ENCODE measurements around the gene BTBD19. TPM values are rescaled to one million over a fixed set of nuclear protein-coding genes. Genes with fewer than 3 reads are reported as not detected.

The BTBD19 gene
- total RNA-seq, 2 donors from 2014 or later = 5.7 to 9.9 TPM

DNA sequence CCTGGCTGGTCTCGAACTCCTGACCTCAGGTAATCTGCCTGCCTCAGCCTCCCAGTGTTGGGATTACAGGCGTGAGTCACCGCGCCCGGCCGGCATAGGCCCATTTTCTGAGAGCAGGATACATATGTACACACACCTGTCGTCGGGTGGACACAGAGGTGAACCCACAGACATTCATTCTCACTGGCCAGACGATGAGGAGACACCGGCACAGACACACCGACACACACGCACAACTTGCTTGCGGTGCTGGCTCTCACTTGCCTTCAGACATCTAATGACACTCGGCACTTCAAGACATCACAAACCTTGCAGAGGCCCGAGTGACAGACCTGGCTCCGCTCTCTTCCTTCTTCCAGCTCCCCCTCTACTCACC lies 34.2 kb downstream of the BTBD19 start:
- intact Hi-C loops (cut with DNase I) = no loop called here
- no peak for TF ChIP-seq POLR2A (IDR thresholded peaks at IDR 0.05)
- TF ChIP-seq, protein P1, sequence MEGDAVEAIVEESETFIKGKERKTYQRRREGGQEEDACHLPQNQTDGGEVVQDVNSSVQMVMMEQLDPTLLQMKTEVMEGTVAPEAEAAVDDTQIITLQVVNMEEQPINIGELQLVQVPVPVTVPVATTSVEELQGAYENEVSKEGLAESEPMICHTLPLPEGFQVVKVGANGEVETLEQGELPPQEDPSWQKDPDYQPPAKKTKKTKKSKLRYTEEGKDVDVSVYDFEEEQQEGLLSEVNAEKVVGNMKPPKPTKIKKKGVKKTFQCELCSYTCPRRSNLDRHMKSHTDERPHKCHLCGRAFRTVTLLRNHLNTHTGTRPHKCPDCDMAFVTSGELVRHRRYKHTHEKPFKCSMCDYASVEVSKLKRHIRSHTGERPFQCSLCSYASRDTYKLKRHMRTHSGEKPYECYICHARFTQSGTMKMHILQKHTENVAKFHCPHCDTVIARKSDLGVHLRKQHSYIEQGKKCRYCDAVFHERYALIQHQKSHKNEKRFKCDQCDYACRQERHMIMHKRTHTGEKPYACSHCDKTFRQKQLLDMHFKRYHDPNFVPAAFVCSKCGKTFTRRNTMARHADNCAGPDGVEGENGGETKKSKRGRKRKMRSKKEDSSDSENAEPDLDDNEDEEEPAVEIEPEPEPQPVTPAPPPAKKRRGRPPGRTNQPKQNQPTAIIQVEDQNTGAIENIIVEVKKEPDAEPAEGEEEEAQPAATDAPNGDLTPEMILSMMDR (IDR thresholded peaks at IDR 0.05) = no peak

DNA sequence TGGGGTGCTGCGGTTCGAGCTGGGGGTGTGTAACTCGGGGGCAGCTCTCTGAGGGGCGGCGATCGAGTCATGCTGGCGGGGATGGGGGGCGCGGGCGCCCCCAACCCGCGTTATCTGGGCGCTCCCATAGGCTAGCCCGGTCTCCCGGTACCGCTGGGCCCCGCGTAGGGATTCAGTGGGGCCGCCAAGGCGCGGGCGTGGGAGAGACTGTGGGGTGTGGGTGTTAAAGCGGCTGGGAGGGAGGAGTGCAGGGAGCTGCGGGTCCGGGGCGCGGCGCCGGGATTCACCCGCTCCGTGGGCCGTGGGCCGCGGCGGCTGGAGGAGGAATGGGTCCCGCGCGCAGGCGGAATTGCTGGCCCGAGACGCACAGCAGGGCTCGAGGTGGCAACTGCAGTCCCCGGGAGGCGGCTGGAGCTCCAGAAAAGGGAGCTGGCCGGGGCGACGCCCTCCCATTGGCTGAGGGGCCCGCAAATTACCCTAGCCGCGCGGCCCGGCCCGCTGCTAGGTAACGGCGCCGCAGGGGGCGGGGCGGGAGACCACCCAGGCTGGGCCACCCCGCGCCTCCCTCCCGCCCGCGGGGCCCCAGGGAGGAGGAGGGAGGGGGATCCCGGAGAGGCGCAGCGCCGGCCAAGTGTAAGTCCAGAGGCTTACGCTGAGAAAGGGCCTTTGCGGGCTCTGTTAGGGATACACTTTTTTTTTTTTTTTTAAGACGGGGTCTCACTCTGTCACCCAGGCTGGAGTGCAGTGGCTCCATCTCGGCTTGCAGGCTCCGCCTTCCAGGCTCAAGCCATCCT lies 34.7 kb downstream of the BTBD19 start, which contains the start of gene PTCH2:
TSS of gene PTCH2 (minus strand) at position 392 of the 794 bp plus-strand sequence. CDS start at position 71, 321 bp downstream.
- DNase-seq (peak; percentile 42 to 70 (median 62)), ATAC-seq (peak; percentile 80)
- intact Hi-C loops (cut with DNase I) = no loop called here
- peaks cover 13% of the 10 kb centered on the region for H3K4me1 ChIP-seq
- TF ChIP-seq, protein P1 (IDR thresholded peaks at IDR 0.05) = no peak
- TF ChIP-seq POLR2A (IDR thresholded peaks at IDR 0.05) = peak in 2 of 3 donors; percentile 16 to 17
- peak within 1 kb of the TSS; percentile 0 to 11 for H3K4me3 ChIP-seq
- no peaks in the 10 kb centered on the region for H3K27me3 ChIP-seq
- WGBS, 2 donors = 2 to 5% methylated on average over 13 to 57 of the region's 72 CpGs
- peak within 1 kb of the TSS in 1 of 4 donors; percentile 10 for H3K27ac ChIP-seq
- no peaks in the 10 kb centered on the region for H3K36me3 ChIP-seq (replicated peaks in 1 of 2; ENCODE audit: insufficient read depth in 1 of 2, low read depth in 2 of 2)
- H3K9me3 ChIP-seq = no peaks in the 10 kb centered on the region

More for the DNA sequence above, 34.2 kb downstream of the BTBD19 start:
- 61 to 68% methylated on average over 8 to 16 of the region's 16 CpGs for WGBS, 2 donors
- no peaks in the 10 kb centered on the region for H3K36me3 ChIP-seq (replicated peaks in 1 of 2; ENCODE audit: insufficient read depth in 1 of 2, low read depth in 2 of 2)
- H3K9me3 ChIP-seq = no peaks in the 10 kb centered on the region
- DNase-seq (no peak), ATAC-seq (no peak)
- peak overlapping the region; percentile 0 to 11 for H3K4me3 ChIP-seq
- peaks cover 13% of the 10 kb centered on the region for H3K4me1 ChIP-seq
- H3K27me3 ChIP-seq = no peaks in the 10 kb centered on the region
- H3K27ac ChIP-seq = no peak overlapping the region

DNA sequence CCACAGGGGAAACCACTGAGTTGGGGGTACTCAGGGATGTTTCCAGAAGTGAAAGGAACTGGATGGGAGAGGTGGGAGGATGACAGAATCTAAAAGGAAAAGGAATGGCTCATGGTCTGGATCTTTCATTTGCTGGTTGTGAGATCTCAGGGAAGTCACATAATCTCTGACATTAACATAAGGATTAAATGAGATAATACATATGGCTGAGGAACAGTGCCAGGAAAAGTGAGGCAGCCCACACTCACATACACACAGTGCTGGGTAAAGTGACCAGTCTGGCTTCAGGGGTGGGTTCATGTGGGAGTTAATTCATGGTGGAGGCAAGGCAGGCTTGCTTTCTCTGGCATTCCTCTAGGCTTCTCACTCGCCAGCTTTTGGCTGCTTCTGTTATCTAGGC lies 38.7 kb downstream of the BTBD19 start:
- 85 to 100% methylated on average over 1 of the region's 1 CpG for WGBS, 2 donors
- intact Hi-C loops (cut with DNase I) = no loop called here
- Histone ChIP-seq H3K9me3 (no peaks in the 10 kb centered on the region), H3K27ac (no peak overlapping the region), H3K36me3 (replicated peaks in 1 of 2; ENCODE audit: insufficient read depth in 1 of 2, low read depth in 2 of 2) (no peaks in the 10 kb centered on the region), H3K27me3 (no peaks in the 10 kb centered on the region), H3K4me1 (peaks cover 13% of the 10 kb centered on the region), H3K4me3 (no peak overlapping the region)
- DNase-seq (no peak), ATAC-seq (no peak)
- TF ChIP-seq, protein P1 (IDR thresholded peaks at IDR 0.05) = no peak
- TF ChIP-seq POLR2A (IDR thresholded peaks at IDR 0.05) = no peak

DNA sequence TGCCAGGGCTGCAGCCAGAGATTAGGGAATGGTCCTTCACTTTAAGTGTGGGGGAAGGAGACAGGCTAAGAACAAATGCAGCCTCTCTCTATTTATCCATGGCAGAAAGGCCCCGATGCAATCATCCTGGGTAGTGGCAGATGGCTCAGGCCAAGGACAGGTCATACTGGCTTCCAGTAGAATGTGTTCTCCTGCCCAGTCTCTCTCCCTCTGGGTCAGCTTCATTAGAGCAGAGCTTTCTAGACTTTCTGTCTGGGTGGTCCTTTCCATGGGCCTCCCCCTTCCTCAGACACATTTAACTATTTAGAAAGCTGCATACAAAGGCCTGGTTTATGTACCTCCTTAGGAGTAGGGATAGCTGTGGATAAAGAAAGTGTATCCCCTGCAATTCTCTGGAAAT lies 39.5 kb downstream of the BTBD19 start:
- TF ChIP-seq POLR2A (IDR thresholded peaks at IDR 0.05) = no peak
- TF ChIP-seq, protein P1 (IDR thresholded peaks at IDR 0.05) = no peak
- Histone ChIP-seq H3K9me3 (no peaks in the 10 kb centered on the region), H3K27me3 (no peaks in the 10 kb centered on the region), H3K4me3 (no peak overlapping the region), H3K36me3 (replicated peaks in 1 of 2; ENCODE audit: insufficient read depth in 1 of 2, low read depth in 2 of 2) (no peaks in the 10 kb centered on the region), H3K27ac (no peak overlapping the region), H3K4me1 (peaks cover 8% of the 10 kb centered on the region)
- WGBS, 2 donors = 71 to 83% methylated on average over 1 of the region's 1 CpG
- intact Hi-C loops (cut with DNase I) = no loop called here
- ATAC-seq (no peak), DNase-seq (no peak)

Measured in body of pancreas (tissue), 4 donors.